GM18520 (cell line): ENCODE data around the gene ZFP92.
"Not testable (repeated sequence)": the region's sequence is repeated elsewhere in the genome, so short reads cannot be mapped to it uniquely, and the experiment has no call there.

Experiments
- ATAC-seq: cut with Tn5 transposase; IDR thresholded peaks from one replicate; pipeline ENCODE4 v1.9.1; 2021; ENCODE audit not compliant: unreplicated experiment

The ZFP92 gene

GRCh38 chrX:153386097-153386496 lies 25.2 kb upstream of the ZFP92 start:
- ATAC-seq = no peak

GRCh38 chrX:153387345-153387744 lies 23.9 kb upstream of the ZFP92 start:
- no peak for ATAC-seq

GRCh38 chrX:153387987-153388721 lies 23.1 kb upstream of the ZFP92 start:
- ATAC-seq = no peak

GRCh38 chrX:153388722-153389459 lies 22.4 kb upstream of the ZFP92 start:
- ATAC-seq = no peak

- not testable (repeated sequence) for ATAC-seq
Observed at GRCh38 chrX:153389460-153389768, 21.9 kb upstream of the ZFP92 start.

GRCh38 chrX:153392642-153393321 lies 18.5 kb upstream of the ZFP92 start:
- no peak for ATAC-seq

GRCh38 chrX:153394612-153395011 lies 16.7 kb upstream of the ZFP92 start:
- ATAC-seq = no peak

GRCh38 chrX:153395613-153396319 lies 15.5 kb upstream of the ZFP92 start:
- ATAC-seq = no peak

GRCh38 chrX:153396320-153397195 lies 14.7 kb upstream of the ZFP92 start:
- ATAC-seq = no peak

GRCh38 chrX:153397256-153397960 lies 13.9 kb upstream of the ZFP92 start:
- no peak for ATAC-seq

- no peak for ATAC-seq
Observed at GRCh38 chrX:153398275-153398960, 12.9 kb upstream of the ZFP92 start.

- ATAC-seq = no peak
Observed at GRCh38 chrX:153400146-153401132, 10.8 kb upstream of the ZFP92 start.

GRCh38 chrX:153401133-153401764 lies 10.0 kb upstream of the ZFP92 start, which contains the start of gene PNMA6E:
Gene PNMA6E, minus strand, starts transcription at chrX:153401350. Its CDS starts 2,501 bp downstream, at chrX:153398849.
- no peak for ATAC-seq

GRCh38 chrX:153404333-153404732 lies 6.9 kb upstream of the ZFP92 start:
- not testable (repeated sequence) for ATAC-seq

- ATAC-seq = no peak
Observed at GRCh38 chrX:153405426-153405825, 5.8 kb upstream of the ZFP92 start.

GRCh38 chrX:153406011-153406410 lies 5.3 kb upstream of the ZFP92 start:
- ATAC-seq = no peak

- ATAC-seq = no peak
Observed at GRCh38 chrX:153406903-153407302, 4.4 kb upstream of the ZFP92 start.
